Heart left ventricle (tissue), 13 donors: Measurements from ENCODE around the gene PARVG.

Source experiments
- POLR2A ChIP-seq, 2 donors: fragments of 450-650 bp; IDR thresholded peaks; one replicate each; pipeline ENCODE4 v1.6.1; 2017; ENCODE audit warnings: antibody characterized with exemption in 2 of 2, mild to moderate bottlenecking in 2 of 2, moderate library complexity in 2 of 2
- TF ChIP-seq, protein P1 (sequence below), 12 donors: fragments of 200-600 bp; sonication (generic) in 4 of 12; IDR thresholded peaks; one replicate each; pipeline versions ENCODE4 v1.5.0 to v1.8.0; 2018 to 2022; ENCODE audit warnings: antibody characterized with exemption in 12 of 12, mild to moderate bottlenecking in 5 of 12
- donor health status: ischemic (EF 13 %, LVEDD 7.1; RV severe dilation, severe dysfunction).
- donor health status: DM: no; HTN: yes; CAD: no.
- donor health status: DM: no; HTN: no; CAD: no.
- donor health status: ischemic (EF 25% LVEDD 6.9; RV normal size, moderate dysfunction).
- donor health status: ischemic (EF 25% LVEDD 5.7; RV mildly dilated, moderate dysfunction).
- donor health status: ischemic (EF 35%, LVEDD 5.7; RV mildly dilated, moderate dysfunction).
- donor health status: nonischemic (EF 11% LVEDD 7.7; RV severe dilation, severe dysfunction).
- donor health status: DM: yes; HTN: yes; CAD: no.
- donor health status: PGD.
- donor health status: ischemic (EF 29% LVEDD 5.4; RV normal size, mild dysfunction).
- donor health status: nonischemic (EF 23%, LVEDD 6.1; RV moderate dilation, normal function).

DNA sequence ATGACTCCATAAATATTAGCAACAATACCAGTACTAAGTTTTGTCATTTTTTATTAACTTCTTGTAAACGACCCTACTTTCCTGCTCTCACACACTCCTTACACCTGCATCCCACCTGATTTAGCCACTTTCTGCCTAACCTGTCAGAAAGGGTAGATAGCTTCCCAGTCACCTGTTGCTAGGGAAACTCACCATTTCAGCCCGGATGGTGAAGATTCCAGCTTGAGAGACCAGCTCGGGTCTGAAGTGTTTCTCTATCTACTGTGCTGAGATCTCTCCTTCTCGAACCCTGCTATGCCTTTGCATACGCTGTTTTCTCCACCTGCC is at the start of gene PARVG:
- TF ChIP-seq, protein P1, sequence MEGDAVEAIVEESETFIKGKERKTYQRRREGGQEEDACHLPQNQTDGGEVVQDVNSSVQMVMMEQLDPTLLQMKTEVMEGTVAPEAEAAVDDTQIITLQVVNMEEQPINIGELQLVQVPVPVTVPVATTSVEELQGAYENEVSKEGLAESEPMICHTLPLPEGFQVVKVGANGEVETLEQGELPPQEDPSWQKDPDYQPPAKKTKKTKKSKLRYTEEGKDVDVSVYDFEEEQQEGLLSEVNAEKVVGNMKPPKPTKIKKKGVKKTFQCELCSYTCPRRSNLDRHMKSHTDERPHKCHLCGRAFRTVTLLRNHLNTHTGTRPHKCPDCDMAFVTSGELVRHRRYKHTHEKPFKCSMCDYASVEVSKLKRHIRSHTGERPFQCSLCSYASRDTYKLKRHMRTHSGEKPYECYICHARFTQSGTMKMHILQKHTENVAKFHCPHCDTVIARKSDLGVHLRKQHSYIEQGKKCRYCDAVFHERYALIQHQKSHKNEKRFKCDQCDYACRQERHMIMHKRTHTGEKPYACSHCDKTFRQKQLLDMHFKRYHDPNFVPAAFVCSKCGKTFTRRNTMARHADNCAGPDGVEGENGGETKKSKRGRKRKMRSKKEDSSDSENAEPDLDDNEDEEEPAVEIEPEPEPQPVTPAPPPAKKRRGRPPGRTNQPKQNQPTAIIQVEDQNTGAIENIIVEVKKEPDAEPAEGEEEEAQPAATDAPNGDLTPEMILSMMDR (IDR thresholded peaks at IDR 0.05) = no peak
- TF ChIP-seq POLR2A (IDR thresholded peaks at IDR 0.05) = no peak
